ENCODE results near the gene TSPAN18. TPM values are rescaled to one million over a fixed set of nuclear protein-coding genes. Genes with fewer than 3 reads are reported as not detected.

The TSPAN18 gene
- total RNA-seq, 1 donor from 2014 or later: 5.2 TPM

DNA sequence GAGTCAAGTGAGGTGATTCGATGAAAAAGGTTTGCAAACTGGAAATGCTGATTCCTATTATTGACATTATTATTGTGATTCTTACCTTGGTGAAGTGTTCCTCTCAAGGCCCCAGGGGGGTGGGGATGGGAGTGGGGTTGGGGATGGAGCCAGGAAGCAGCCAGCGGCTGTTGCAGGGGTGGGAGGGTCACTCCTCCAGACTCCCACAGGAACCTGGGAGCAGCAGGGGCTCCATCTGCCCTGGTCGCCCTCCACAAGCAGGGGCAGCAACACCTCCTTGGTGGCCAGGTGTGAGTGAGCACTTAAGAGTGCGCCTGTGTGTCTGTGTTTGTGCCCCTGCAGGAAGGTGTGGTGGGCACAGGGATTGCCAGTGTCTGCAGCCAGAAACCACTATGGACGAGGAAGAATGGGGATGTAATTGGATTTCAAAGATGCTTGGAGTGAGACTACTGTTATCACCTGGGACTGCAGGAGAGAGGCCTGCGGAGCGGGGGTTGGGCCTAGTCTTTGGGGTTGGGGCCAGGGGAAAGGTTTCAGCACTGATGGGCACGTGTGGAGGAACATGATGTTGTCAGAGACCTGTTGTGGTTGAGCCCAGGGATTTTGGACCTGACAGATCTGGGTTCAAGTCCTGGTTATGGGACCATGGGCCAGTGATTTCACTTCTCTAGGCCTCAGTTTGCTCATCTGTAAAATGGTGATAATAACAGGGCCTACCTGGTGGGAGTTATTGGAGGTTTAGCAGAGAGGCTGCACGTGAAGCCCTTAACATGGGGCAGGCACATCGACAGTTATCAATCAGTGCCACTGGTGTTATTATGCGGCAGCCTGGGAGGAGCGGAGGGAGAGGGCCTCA, 227.5 kb downstream of the TSPAN18 start:
- H3K4me3 ChIP-seq (ENCODE audit: low read depth, low read length): no peak overlapping the region
- no peaks in the 10 kb centered on the region for H3K36me3 ChIP-seq (ENCODE audit: control insufficient read depth, insufficient read depth, low read length)
- DNase-seq (ENCODE audit: low read depth): no peak
- peaks cover 13% of the 10 kb centered on the region for H3K27me3 ChIP-seq (ENCODE audit: control insufficient read depth, insufficient read depth, low read length)
- TF ChIP-seq, protein P1, sequence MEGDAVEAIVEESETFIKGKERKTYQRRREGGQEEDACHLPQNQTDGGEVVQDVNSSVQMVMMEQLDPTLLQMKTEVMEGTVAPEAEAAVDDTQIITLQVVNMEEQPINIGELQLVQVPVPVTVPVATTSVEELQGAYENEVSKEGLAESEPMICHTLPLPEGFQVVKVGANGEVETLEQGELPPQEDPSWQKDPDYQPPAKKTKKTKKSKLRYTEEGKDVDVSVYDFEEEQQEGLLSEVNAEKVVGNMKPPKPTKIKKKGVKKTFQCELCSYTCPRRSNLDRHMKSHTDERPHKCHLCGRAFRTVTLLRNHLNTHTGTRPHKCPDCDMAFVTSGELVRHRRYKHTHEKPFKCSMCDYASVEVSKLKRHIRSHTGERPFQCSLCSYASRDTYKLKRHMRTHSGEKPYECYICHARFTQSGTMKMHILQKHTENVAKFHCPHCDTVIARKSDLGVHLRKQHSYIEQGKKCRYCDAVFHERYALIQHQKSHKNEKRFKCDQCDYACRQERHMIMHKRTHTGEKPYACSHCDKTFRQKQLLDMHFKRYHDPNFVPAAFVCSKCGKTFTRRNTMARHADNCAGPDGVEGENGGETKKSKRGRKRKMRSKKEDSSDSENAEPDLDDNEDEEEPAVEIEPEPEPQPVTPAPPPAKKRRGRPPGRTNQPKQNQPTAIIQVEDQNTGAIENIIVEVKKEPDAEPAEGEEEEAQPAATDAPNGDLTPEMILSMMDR (IDR thresholded peaks at IDR 0.05; ENCODE audit: insufficient read depth, low read length, poor library complexity, severe bottlenecking): no peak

DNA sequence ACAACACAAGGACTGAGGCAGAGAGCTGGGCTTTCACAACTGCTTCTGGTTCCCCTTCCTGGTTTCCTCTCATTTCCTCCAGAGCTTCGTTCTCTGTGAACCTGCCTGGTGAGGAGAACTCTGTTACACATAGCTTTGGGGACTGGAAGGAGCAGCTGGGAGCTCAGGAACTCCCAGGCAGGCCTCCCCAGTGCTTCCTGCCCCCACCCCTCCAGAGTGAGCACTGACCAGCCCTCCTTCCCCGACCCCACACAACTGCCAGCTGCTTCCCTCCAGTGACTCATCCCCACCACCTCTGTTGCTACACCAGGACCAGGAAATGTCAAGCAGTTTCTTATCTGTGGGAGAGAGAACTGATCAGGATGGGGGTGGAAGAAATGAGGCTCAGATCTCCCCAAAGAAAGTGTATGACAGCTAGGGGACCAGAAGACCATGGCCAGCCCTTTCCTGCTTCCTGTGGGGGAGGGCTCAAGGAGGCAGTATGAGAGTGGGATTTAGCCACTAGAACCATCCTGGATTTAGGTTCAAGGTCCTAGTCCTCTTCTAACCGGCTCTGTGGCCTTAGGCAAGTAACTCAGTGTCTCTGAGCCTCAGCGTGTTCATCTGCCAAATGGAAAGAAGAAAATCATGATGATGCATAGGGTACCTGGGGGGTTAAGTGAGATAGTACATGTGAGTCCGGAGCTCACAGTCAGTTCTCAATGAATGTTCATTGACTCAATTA, 228.4 kb downstream of the TSPAN18 start:
- Histone ChIP-seq H3K27me3 (ENCODE audit: control insufficient read depth, insufficient read depth, low read length) (peaks cover 13% of the 10 kb centered on the region), H3K36me3 (ENCODE audit: control insufficient read depth, insufficient read depth, low read length) (no peaks in the 10 kb centered on the region), H3K4me3 (ENCODE audit: low read depth, low read length) (no peak overlapping the region)
- TF ChIP-seq, protein P1 (IDR thresholded peaks at IDR 0.05; ENCODE audit: insufficient read depth, low read length, poor library complexity, severe bottlenecking): no peak
- peak; percentile 67 for DNase-seq (ENCODE audit: low read depth)

DNA sequence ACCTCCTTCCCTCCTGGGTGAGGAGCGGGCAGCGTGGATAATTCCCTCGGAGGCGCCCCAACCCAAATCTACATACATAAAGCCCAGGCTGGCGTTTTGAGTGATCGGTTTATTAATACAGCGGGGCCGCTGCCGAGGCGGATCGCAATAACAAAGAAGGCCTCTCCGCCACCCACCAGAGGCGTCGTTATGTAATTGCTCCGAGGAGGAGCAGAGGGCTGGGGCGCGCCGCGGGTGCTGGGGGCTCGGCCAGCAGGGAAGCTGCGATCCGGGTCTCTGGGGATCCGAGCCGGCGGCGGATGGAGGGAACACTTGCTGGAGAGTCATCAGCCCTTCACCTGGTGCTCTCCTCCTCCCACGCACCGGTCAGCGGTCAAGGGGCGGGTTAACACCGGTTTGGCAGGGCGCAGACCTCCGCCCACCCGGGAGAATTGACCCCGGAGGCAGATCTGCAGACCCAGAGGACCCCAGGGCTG, 230.3 kb downstream of the TSPAN18 start:
- TF ChIP-seq, protein P1 (IDR thresholded peaks at IDR 0.05; ENCODE audit: insufficient read depth, low read length, poor library complexity, severe bottlenecking): no peak
- Histone ChIP-seq H3K27me3 (ENCODE audit: control insufficient read depth, insufficient read depth, low read length) (peaks cover 13% of the 10 kb centered on the region), H3K36me3 (ENCODE audit: control insufficient read depth, insufficient read depth, low read length) (no peaks in the 10 kb centered on the region), H3K4me3 (ENCODE audit: low read depth, low read length) (no peak overlapping the region)
- DNase-seq (ENCODE audit: low read depth): no peak

DNA sequence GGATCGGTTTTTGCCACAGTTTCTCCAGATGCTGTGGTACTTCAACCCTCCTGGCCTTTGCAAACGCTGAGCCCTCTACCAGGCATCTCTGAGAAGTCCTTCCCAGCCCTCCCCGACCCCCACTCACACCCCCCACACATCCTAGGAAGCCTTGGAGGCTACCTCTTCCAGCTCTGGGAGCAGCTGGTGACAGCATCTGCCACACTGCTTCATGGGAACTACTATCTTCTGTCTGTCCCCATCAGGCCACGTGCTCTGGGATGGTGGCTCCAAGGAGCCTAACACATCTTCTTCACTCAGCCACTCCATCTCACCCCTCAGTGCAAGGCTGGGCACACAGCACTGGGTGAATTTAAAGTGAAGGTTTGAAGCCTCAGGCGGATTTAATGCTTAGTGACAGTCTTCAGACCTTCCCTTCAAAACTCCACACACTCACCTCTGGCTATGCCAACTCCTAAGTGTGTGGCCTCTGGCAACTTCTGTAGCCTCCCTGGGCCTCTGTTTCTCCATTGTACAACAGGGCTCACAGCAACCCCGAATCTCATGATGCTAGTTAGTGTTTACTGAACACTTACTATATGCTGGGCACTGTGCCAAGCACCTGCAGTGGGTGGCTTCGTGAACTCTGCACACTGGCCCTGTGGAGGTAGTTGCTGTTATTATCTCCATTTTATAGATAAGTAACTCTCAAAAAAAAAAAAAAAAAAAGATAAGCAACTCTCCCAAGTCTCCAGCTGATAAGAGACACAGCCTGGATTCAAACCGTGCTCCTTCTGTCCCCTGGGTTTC, 231.2 kb downstream of the TSPAN18 start:
- DNase-seq (ENCODE audit: low read depth): no peak
- TF ChIP-seq, protein P1 (IDR thresholded peaks at IDR 0.05; ENCODE audit: insufficient read depth, low read length, poor library complexity, severe bottlenecking): no peak
- no peak overlapping the region for H3K4me3 ChIP-seq (ENCODE audit: low read depth, low read length)
- H3K36me3 ChIP-seq (ENCODE audit: control insufficient read depth, insufficient read depth, low read length): no peaks in the 10 kb centered on the region
- peaks cover 13% of the 10 kb centered on the region for H3K27me3 ChIP-seq (ENCODE audit: control insufficient read depth, insufficient read depth, low read length)

DNA sequence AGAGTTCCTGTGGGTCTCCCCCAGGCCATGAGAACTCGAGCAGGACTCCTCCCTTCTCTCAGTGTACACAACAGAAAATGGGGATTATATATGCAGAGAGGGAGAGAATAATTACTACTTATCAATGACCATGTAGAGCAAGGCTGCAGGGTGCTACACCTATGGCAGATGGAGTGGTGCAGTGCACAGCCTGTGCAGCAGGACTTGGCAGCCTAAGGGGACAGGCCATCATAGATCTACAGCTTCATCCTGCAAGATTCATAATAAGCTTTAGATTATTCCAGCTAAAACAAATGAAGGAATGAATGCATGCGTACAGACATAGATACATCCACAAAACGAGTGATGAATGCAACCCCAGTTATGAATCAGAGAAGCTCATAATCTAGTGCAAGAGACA, 232.3 kb downstream of the TSPAN18 start:
- H3K4me3 ChIP-seq (ENCODE audit: low read depth, low read length): no peak overlapping the region
- DNase-seq (ENCODE audit: low read depth): no peak
- H3K27me3 ChIP-seq (ENCODE audit: control insufficient read depth, insufficient read depth, low read length): peaks cover 16% of the 10 kb centered on the region
- TF ChIP-seq, protein P1 (IDR thresholded peaks at IDR 0.05; ENCODE audit: insufficient read depth, low read length, poor library complexity, severe bottlenecking): no peak
- no peaks in the 10 kb centered on the region for H3K36me3 ChIP-seq (ENCODE audit: control insufficient read depth, insufficient read depth, low read length)

Measured in kidney epithelial cell (primary cell).